Right atrium auricular region (tissue), 2 donors: ENCODE results near the gene TAS2R9. TPM values are rescaled to one million over a fixed set of nuclear protein-coding genes. Genes with fewer than 3 reads are reported as not detected.

Source experiments
- DNase-seq: peaks from one replicate; pipeline ENCODE4 v3.0.0-alpha.2; 2019; ENCODE audit warnings: low spot score
- H3K27ac ChIP-seq, 2 donors: fragments of 200-600 bp; sonication (generic); 1 replicate in 1 of 2; 2 replicates in 1 of 2; pipeline ENCODE4 v1.5.1; 2016 to 2019
- H3K27me3 ChIP-seq, 2 donors: fragments of 200-600 bp; sonication (generic); one replicate each; pipeline versions ENCODE4 v1.5.1 to v1.6.0; 2017 to 2019
- H3K36me3 ChIP-seq: fragments of 200-600 bp; sonication (generic); one replicate; pipeline ENCODE4 v1.5.1; 2016
- H3K4me1 ChIP-seq, 2 donors: fragments of 200-600 bp; sonication (generic); one replicate each; pipeline versions ENCODE4 v1.5.1 to v1.6.0; 2017 to 2019
- H3K4me3 ChIP-seq, 2 donors: fragments of 200-600 bp; sonication (generic); 1 replicate in 1 of 2; 2 replicates in 1 of 2; pipeline ENCODE4 v1.5.1; 2017 to 2019; ENCODE audit warnings: mild to moderate bottlenecking in 1 of 2, moderate library complexity in 1 of 2
- H3K9me3 ChIP-seq, 2 donors: fragments of 200-600 bp; sonication (generic); one replicate each; pipeline ENCODE4 v1.5.1; 2019
- CTCF ChIP-seq, 2 donors: fragments of 200-600 bp; sonication (generic); IDR thresholded peaks; one replicate each; pipeline ENCODE4 v1.5.1; 2019; ENCODE audit warnings: antibody characterized with exemption in 2 of 2
- total RNA-seq, 2 donors: library from RNA; depleted of rRNA; stranded (reverse); fragments of >200 nt; gene quantifications; one replicate each; pipeline ENCODE4 v1.1.0, GENCODE V29; 2016

TAS2R9 gene
- not detected for total RNA-seq

GRCh38 chr12:10810068-10810467, at the start of gene TAS2R9:
Gene TAS2R9 (minus strand): TSS chr12:10810168. CDS start chr12:10810075, 93 bp downstream.
- DNase-seq = no peak
- H3K4me3 ChIP-seq = no peak within 1 kb of the TSS
- H3K9me3 ChIP-seq = no peaks in the 10 kb centered on the region
- no peaks in the 10 kb centered on the region for H3K4me1 ChIP-seq
- no peak for TF ChIP-seq CTCF (IDR thresholded peaks at IDR 0.05)
- H3K27me3 ChIP-seq = no peaks in the 10 kb centered on the region
- H3K36me3 ChIP-seq = no peaks in the 10 kb centered on the region
- no peak within 1 kb of the TSS for H3K27ac ChIP-seq

GRCh38 chr12:10855807-10856206, 45.8 kb upstream of the TAS2R9 start:
- Histone ChIP-seq H3K4me1 (no peaks in the 10 kb centered on the region), H3K9me3 (peaks cover 0 to 5% of the 10 kb centered on the region in 2 donors)
- DNase-seq = no peak

GRCh38 chr12:10853776-10854175, 43.8 kb upstream of the TAS2R9 start:
- Histone ChIP-seq H3K4me1 (no peaks in the 10 kb centered on the region), H3K9me3 (peaks cover 0 to 5% of the 10 kb centered on the region in 2 donors), H3K36me3 (peaks cover 12% of the 10 kb centered on the region), H3K27me3 (no peaks in the 10 kb centered on the region), H3K4me3 (no peak overlapping the region), H3K27ac (no peak overlapping the region)
- DNase-seq = no peak
- TF ChIP-seq CTCF (IDR thresholded peaks at IDR 0.05) = no peak

More at GRCh38 chr12:10855807-10856206, 45.8 kb upstream of the TAS2R9 start:
- no peak overlapping the region for H3K27ac ChIP-seq
- no peaks in the 10 kb centered on the region for H3K27me3 ChIP-seq
- H3K4me3 ChIP-seq = no peak overlapping the region
- TF ChIP-seq CTCF (IDR thresholded peaks at IDR 0.05) = no peak
- H3K36me3 ChIP-seq = peaks cover 14% of the 10 kb centered on the region

GRCh38 chr12:10851243-10851858, 41.4 kb upstream of the TAS2R9 start:
- Histone ChIP-seq H3K36me3 (peaks cover 6% of the 10 kb centered on the region), H3K4me1 (no peaks in the 10 kb centered on the region), H3K9me3 (peaks cover 0 to 5% of the 10 kb centered on the region in 2 donors), H3K27ac (no peak overlapping the region), H3K4me3 (no peak overlapping the region), H3K27me3 (no peaks in the 10 kb centered on the region)
- DNase-seq = no peak
- TF ChIP-seq CTCF (IDR thresholded peaks at IDR 0.05) = no peak

- H3K4me1 ChIP-seq = no peaks in the 10 kb centered on the region
- H3K9me3 ChIP-seq = no peaks in the 10 kb centered on the region
- H3K27me3 ChIP-seq = no peaks in the 10 kb centered on the region
- no peaks in the 10 kb centered on the region for H3K36me3 ChIP-seq
- TF ChIP-seq CTCF (IDR thresholded peaks at IDR 0.05) = no peak
- H3K4me3 ChIP-seq = no peak within 1 kb of the TSS
- no peak within 1 kb of the TSS for H3K27ac ChIP-seq
- DNase-seq = no peak
Measured at GRCh38 chr12:10849425-10849878, 39.5 kb upstream of the TAS2R9 start, which contains the start of gene PRR4. Gene PRR4 (minus strand): TSS chr12:10849475. CDS start chr12:10849437, 38 bp downstream.

- DNase-seq = no peak
- peaks cover 2% of the 10 kb centered on the region for H3K36me3 ChIP-seq
- no peak for TF ChIP-seq CTCF (IDR thresholded peaks at IDR 0.05)
- H3K27ac ChIP-seq = no peak overlapping the region
- H3K27me3 ChIP-seq = no peaks in the 10 kb centered on the region
- H3K9me3 ChIP-seq = no peaks in the 10 kb centered on the region
- no peaks in the 10 kb centered on the region for H3K4me1 ChIP-seq
- H3K4me3 ChIP-seq = no peak overlapping the region
Measured at GRCh38 chr12:10847744-10848143, 37.8 kb upstream of the TAS2R9 start.
